Upper lobe of left lung (tissue), 4 donors: ENCODE measurements around the gene PTCD3.

Experiments used
- EP300 ChIP-seq, 4 donors: sonication (generic); formaldehyde crosslinking; IDR thresholded peaks; one replicate each; pipeline ENCODE4 v1.5.1; 2017; ENCODE audit warnings: antibody characterized with exemption in 4 of 4, control low read depth in 2 of 4
- POLR2A ChIP-seq, 4 donors: fragments of 450-650 bp; IDR thresholded peaks; one replicate each; pipeline ENCODE4 v1.5.1; 2016 to 2017; ENCODE audit warnings: antibody characterized with exemption in 4 of 4, mild to moderate bottlenecking in 2 of 4
- TF ChIP-seq, protein P1 (sequence below), 6 experiments: fragments of 450-650 bp in 4 of 6; fragments of 200-600 bp in 2 of 6; sonication (generic) in 2 of 6; IDR thresholded peaks; one replicate each; pipeline ENCODE4 v1.5.1; 2016 to 2019; ENCODE audit warnings: antibody characterized with exemption in 6 of 6

DNA sequence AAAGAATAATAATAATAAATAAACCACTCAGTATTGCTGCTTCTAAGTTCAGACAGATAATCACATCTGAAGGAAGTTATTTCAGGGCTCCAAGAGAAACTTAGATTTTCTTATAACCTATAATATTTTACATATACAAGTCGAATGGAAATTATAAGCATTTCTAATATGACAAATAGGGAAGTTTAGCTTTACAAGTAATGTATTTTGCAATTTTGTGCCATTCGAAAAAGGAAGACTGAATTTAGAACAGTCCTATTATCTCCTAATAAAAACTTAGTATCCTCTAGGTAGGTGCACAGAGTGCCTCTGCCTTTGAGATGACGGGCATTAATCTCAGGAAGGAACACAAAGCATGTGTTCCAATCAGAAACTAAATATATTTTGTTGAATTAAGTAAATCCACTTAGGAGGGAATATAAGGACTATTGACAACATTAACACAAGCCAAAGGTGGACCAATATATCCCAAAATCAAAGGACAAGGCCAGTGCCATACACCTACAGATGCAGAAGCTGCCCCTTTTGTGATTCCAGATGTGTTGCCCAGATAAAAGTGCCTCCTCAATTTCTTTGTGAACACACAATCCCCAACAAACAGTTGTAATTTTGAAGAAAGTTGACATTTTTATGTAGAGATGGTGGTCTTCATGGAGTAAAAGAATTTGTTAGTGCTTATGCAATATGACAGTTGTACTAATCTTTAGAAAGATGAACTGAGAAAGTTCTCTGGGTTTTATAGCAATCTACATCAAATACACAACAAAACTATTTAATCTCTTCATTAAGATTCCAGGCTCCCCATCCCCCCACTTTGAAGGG, 36.6 kb downstream of the PTCD3 start:
- TF ChIP-seq, protein P1, sequence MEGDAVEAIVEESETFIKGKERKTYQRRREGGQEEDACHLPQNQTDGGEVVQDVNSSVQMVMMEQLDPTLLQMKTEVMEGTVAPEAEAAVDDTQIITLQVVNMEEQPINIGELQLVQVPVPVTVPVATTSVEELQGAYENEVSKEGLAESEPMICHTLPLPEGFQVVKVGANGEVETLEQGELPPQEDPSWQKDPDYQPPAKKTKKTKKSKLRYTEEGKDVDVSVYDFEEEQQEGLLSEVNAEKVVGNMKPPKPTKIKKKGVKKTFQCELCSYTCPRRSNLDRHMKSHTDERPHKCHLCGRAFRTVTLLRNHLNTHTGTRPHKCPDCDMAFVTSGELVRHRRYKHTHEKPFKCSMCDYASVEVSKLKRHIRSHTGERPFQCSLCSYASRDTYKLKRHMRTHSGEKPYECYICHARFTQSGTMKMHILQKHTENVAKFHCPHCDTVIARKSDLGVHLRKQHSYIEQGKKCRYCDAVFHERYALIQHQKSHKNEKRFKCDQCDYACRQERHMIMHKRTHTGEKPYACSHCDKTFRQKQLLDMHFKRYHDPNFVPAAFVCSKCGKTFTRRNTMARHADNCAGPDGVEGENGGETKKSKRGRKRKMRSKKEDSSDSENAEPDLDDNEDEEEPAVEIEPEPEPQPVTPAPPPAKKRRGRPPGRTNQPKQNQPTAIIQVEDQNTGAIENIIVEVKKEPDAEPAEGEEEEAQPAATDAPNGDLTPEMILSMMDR (IDR thresholded peaks at IDR 0.05) = no peak
- TF ChIP-seq EP300 (IDR thresholded peaks at IDR 0.05) (no peak), POLR2A (IDR thresholded peaks at IDR 0.05) (no peak)
